Activated B cell treated with CpG ODN at 0.5 μM for 24 hours (primary cell): Measurements from ENCODE around the gene CAPNS2. TPM values are rescaled to one million over a fixed set of nuclear protein-coding genes. Genes with fewer than 3 reads are reported as not detected.
"Not testable (repeated sequence)": the region's sequence is repeated elsewhere in the genome, so short reads cannot be mapped to it uniquely, and the experiment has no call there.

Experiments
- ATAC-seq: fragments of 200-7000 bp; cut with Tn5 transposase; one replicate; pipeline ENCODE4 v1.10.0; 2021; ENCODE audit warnings: low read depth, mild to moderate bottlenecking, moderate library complexity
- CTCF ChIA-PET: fragments of 350-600 bp; sonication (Branson Sonifier 250); formaldehyde crosslinking; loops from one replicate; lab custom pipeline; 2021; ENCODE audit warnings: antibody characterized with exemption; lab: Charles Lee
- POLR2A ChIA-PET: fragments of 350-600 bp; sonication (Branson Sonifier 250); formaldehyde crosslinking; loops from one replicate; lab custom pipeline; 2021; ENCODE audit warnings: antibody characterized with exemption; lab: Charles Lee
- DNase-seq: peaks from one replicate; pipeline ENCODE4 v3.0.0; 2022
- H3K27ac Mint-ChIP-seq: one replicate; pipeline ENCODE4 v1.8.0; 2020; ENCODE audit warnings: mixed read lengths
- H3K27me3 Mint-ChIP-seq: one replicate; pipeline ENCODE4 v1.8.0; 2021; ENCODE audit warnings: mixed read lengths
- H3K36me3 Mint-ChIP-seq: one replicate; pipeline ENCODE4 v1.8.0; 2021; ENCODE audit warnings: low read depth, mixed read lengths
- H3K4me1 Mint-ChIP-seq: one replicate; pipeline ENCODE4 v1.8.0; 2021; ENCODE audit warnings: mixed read lengths
- H3K4me3 Mint-ChIP-seq: one replicate; pipeline ENCODE4 v1.8.0; 2020; ENCODE audit warnings: mild to moderate bottlenecking, mixed read lengths
- H3K9me3 Mint-ChIP-seq: one replicate; pipeline ENCODE4 v1.8.0; 2020; ENCODE audit warnings: mixed read lengths
- CTCF ChIP-seq: fragments of 200-600 bp; IDR thresholded peaks from one replicate; pipeline ENCODE4 v1.8.0; 2022; ENCODE audit warnings: antibody characterized with exemption, mild to moderate bottlenecking
- intact Hi-C: fragments of 100-400 bp; cut with micrococcal nuclease; formaldehyde crosslinking; loops from one replicate; pipeline ENCODE4 v1.15.1; 2024
- total RNA-seq: library from RNA; stranded (reverse); gene quantifications from 2 replicates; pipeline ENCODE4 v1.2.3, GENCODE V29; 2022

Gene CAPNS2
- total RNA-seq, 1 donor from 2014 or later, result not detected

- no peaks in the 10 kb centered on the region for H3K36me3 Mint-ChIP-seq
- no peak for DNase-seq
- no peak for ATAC-seq
- peaks cover 6% of the 10 kb centered on the region for H3K27me3 Mint-ChIP-seq
- no peak overlapping the region for H3K27ac Mint-ChIP-seq
- ChIA-PET CTCF (no interaction called here), POLR2A (no interaction called here)
- TF ChIP-seq CTCF, result no peak
- intact Hi-C loops, result loop anchor here (5.0 kb wide), 1 partner anchor 1546 kb away; no protein-coding TSS in a partner anchor
- no peak overlapping the region for H3K4me3 Mint-ChIP-seq
- H3K4me1 Mint-ChIP-seq, result no peaks in the 10 kb centered on the region
- no peaks in the 10 kb centered on the region for H3K9me3 Mint-ChIP-seq
Observed at GRCh38 chr16:55597928-55598327, 31.4 kb downstream of the CAPNS2 start.

- H3K27ac Mint-ChIP-seq, result no peak overlapping the region
- H3K36me3 Mint-ChIP-seq, result no peaks in the 10 kb centered on the region
- no peak overlapping the region for H3K4me3 Mint-ChIP-seq
- POLR2A ChIA-PET, result no interaction called here
- CTCF ChIA-PET, result no interaction called here
- H3K9me3 Mint-ChIP-seq, result peaks cover 4% of the 10 kb centered on the region
- no peaks in the 10 kb centered on the region for H3K4me1 Mint-ChIP-seq
- ATAC-seq, result no peak
- DNase-seq, result no peak
- H3K27me3 Mint-ChIP-seq, result peaks cover 3% of the 10 kb centered on the region
- TF ChIP-seq CTCF, result no peak
- intact Hi-C loops, result no loop called here
Observed at GRCh38 chr16:55605754-55606336, 39.4 kb downstream of the CAPNS2 start.

- Mint-ChIP-seq H3K9me3 (peaks cover 4% of the 10 kb centered on the region), H3K4me3 (no peak overlapping the region), H3K27ac (no peak overlapping the region), H3K36me3 (no peaks in the 10 kb centered on the region), H3K27me3 (peaks cover 8% of the 10 kb centered on the region), H3K4me1 (no peaks in the 10 kb centered on the region)
- TF ChIP-seq CTCF, result no peak
- ChIA-PET POLR2A (no interaction called here), CTCF (no interaction called here)
- intact Hi-C loops, result no loop called here
- ATAC-seq, result no peak
- DNase-seq, result no peak
Observed at GRCh38 chr16:55613613-55614335, 47.3 kb downstream of the CAPNS2 start.

- H3K27me3 Mint-ChIP-seq, result peaks cover 8% of the 10 kb centered on the region
- DNase-seq (no peak), ATAC-seq (no peak)
- no peaks in the 10 kb centered on the region for H3K36me3 Mint-ChIP-seq
- H3K4me1 Mint-ChIP-seq, result no peaks in the 10 kb centered on the region
- ChIA-PET POLR2A (no interaction called here), CTCF (no interaction called here)
- no peak overlapping the region for H3K4me3 Mint-ChIP-seq
- intact Hi-C loops, result no loop called here
- H3K9me3 Mint-ChIP-seq, result peaks cover 2% of the 10 kb centered on the region
- no peak overlapping the region for H3K27ac Mint-ChIP-seq
- TF ChIP-seq CTCF, result no peak
Observed at GRCh38 chr16:55615071-55615470, 48.6 kb downstream of the CAPNS2 start.

GRCh38 chr16:55615670-55616069, 49.2 kb downstream of the CAPNS2 start:
- intact Hi-C loops, CTCF ChIA-PET, H3K27ac Mint-ChIP-seq, H3K36me3 Mint-ChIP-seq, ATAC-seq, DNase-seq, H3K27me3 Mint-ChIP-seq, POLR2A ChIA-PET, H3K4me1 Mint-ChIP-seq, H3K9me3 Mint-ChIP-seq, H3K4me3 Mint-ChIP-seq: not testable (repeated sequence)

Other genes with a start within 250 kb of the CAPNS2 start
- gene IRX6, start 242.5 kb upstream of the CAPNS2 start, total RNA-seq, result 0.18 TPM in 1 of 2 replicates, not detected in the other
- not detected in 2 replicates for gene MMP2, start 87.5 kb upstream of the CAPNS2 start, total RNA-seq
- gene LPCAT2, start 57.6 kb upstream of the CAPNS2 start, total RNA-seq, result 0.04 and 0.42 TPM in 2 replicates
- not detected in 2 replicates for gene SLC6A2, start 89.3 kb downstream of the CAPNS2 start, total RNA-seq